Astrocyte of the spinal cord (primary cell): ENCODE results near the gene ZFHX2.
A peak's percentile ranks its signal among the peaks of the same experiment; 100 is the strongest.

Experiments used
- DNase-seq: peaks from one replicate; pipeline ENCODE4 v3.0.0; 2011; ENCODE audit warnings: low read depth, low spot score
- H3K4me3 ChIP-seq: 2 replicates; pipeline ENCODE4 v1.5.1; 2011; ENCODE audit warnings: low read depth, mild to moderate bottlenecking, low read length, moderate library complexity
- in situ Hi-C: cut with HindIII; loops from 2 replicates; pipeline ENCODE4 v1.10.0; 2017; ENCODE audit warnings: low sequenced_read_pairs
- TF ChIP-seq, protein P1 (sequence below): IDR thresholded peaks from 2 replicates; pipeline ENCODE4 v1.5.1; 2012; ENCODE audit warnings: low read depth, mild to moderate bottlenecking, low read length, inconsistent platforms

ZFHX2 gene

DNA sequence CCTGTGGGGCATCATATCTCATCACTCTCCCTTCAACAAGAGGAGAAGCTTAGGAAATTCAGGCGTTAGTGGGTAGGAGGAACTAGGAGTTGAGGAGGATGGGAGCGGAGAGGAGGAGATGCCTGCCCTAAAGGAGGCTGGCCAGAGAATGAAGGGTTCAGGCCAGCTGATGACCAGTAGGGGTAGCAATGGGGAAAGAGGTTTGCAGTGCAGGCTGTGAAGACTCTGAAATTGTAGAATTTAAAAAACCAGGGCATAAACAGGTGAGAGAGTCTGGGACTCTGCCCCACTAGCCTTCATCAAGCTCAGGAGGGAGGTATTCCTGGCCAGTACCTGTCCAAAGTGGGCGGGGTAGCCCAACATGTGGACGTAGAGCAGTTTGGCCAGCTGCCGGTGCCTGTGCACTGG, 15.2 kb upstream of the ZFHX2 start:
- TF ChIP-seq, protein P1, sequence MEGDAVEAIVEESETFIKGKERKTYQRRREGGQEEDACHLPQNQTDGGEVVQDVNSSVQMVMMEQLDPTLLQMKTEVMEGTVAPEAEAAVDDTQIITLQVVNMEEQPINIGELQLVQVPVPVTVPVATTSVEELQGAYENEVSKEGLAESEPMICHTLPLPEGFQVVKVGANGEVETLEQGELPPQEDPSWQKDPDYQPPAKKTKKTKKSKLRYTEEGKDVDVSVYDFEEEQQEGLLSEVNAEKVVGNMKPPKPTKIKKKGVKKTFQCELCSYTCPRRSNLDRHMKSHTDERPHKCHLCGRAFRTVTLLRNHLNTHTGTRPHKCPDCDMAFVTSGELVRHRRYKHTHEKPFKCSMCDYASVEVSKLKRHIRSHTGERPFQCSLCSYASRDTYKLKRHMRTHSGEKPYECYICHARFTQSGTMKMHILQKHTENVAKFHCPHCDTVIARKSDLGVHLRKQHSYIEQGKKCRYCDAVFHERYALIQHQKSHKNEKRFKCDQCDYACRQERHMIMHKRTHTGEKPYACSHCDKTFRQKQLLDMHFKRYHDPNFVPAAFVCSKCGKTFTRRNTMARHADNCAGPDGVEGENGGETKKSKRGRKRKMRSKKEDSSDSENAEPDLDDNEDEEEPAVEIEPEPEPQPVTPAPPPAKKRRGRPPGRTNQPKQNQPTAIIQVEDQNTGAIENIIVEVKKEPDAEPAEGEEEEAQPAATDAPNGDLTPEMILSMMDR, result peak; percentile 38
- in situ Hi-C loops, result no loop called here

DNA sequence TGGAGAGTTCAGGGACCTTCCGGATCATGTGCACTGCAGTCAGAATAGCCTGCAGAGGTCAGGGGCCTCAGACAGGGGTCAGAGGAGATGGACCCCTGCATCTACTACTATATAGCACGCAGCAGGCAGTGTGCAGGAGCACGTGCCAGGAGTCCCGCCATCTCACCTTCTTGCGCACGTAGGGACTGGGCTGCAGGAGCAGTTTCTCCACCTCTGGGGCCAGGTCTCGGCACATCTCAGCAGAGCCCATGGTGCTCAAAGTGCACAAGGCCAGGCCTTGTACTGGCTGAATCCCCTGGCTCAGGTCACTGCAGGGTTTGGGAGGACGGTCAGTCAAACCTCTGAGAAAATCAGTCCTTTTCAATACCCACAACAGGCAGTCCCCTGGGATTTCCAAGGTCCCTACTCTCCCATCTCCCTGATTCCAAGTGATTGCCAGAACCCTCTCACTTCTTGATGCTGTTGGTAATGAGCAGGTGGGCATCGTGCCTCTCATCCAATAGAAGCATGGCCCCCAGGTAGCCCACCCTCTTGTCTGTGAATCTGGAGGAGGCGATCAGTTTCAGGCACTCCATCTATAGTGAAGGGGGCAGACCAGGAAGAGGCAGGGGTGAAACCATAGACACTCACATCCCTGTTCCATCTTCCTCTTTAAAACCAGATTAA, 14.7 kb upstream of the ZFHX2 start:
- in situ Hi-C loops, result no loop called here
- no peak for DNase-seq
- no peak overlapping the region for H3K4me3 ChIP-seq
- TF ChIP-seq, protein P1, result no peak

More for the DNA sequence above, 15.2 kb upstream of the ZFHX2 start:
- peak overlapping the region; percentile 60 for H3K4me3 ChIP-seq
- DNase-seq, result no peak

DNA sequence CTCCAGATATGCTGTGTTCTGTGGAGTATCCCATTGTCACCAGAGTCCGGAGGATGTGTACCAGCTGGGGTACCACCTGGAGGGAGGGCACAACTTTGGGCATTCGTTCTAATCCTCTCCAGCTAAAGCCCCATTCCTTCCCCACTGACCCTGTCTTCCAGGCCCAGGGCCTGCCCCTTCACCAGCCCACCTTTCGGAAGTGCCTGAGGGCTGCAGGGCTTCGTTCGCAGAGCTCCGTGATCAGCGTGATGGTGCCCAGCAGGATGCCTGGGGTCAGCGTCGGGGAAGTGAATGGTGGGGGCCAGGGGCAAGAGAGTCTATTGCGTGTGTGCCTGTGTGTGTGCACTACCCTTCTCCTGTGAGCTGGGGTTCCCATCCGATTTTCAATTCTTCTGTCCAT, 14.1 kb upstream of the ZFHX2 start:
- no peak for DNase-seq
- TF ChIP-seq, protein P1, result no peak
- in situ Hi-C loops, result no loop called here
- no peak overlapping the region for H3K4me3 ChIP-seq

DNA sequence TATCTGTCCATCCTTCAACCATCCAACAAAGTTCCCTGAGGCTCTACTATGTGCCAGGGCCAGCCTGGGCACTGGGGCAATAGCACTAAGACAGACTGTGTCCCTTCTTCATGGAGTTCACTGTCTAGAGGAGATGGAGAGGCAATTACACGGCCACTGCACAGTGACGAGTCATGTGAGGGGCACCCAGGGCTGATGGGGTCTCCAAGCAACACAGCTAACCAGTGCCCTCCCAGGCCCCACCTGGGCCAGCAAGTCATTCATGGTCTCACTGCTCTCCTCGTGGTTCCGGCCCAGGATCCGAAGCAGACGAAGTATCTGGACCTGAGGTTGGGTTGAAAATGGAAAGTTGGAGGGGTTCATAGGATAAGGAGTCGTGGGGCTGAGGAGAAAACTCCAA, 13.3 kb upstream of the ZFHX2 start:
- TF ChIP-seq, protein P1, result no peak
- in situ Hi-C loops, result no loop called here
- no peak overlapping the region for H3K4me3 ChIP-seq
- DNase-seq, result no peak

DNA sequence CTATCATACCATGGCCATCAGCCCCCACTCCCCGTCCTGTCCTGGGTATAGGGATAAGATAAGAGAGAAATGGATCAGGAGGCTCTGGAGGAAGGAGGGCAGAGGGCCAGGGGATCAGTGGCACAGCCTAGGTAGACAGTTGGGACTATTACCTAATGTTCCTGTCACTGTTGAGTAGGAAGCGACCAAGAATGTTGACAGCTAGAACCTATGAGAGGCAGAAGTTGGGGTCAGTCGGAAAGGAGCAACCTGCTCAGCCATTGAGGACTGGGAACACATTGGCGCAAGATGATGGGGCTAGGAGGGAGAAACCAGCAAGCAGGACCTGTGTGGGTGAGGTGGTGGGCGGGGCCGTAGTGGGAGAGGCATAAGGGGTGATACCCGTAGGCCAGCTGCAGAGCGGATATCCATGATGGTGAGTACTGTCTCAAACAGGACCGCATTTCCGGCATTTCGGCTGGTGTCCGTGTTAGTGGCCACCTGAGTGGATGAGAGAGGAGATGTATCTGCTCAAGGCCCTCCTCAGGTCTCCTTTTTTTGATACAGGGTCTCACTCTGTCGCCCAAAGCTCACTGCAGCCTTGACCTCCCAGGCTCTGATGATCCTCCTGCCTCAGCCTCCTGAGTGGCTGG, 12.7 kb upstream of the ZFHX2 start:
- in situ Hi-C loops, result no loop called here
- no peak for DNase-seq
- TF ChIP-seq, protein P1, result no peak
- H3K4me3 ChIP-seq, result no peak overlapping the region

DNA sequence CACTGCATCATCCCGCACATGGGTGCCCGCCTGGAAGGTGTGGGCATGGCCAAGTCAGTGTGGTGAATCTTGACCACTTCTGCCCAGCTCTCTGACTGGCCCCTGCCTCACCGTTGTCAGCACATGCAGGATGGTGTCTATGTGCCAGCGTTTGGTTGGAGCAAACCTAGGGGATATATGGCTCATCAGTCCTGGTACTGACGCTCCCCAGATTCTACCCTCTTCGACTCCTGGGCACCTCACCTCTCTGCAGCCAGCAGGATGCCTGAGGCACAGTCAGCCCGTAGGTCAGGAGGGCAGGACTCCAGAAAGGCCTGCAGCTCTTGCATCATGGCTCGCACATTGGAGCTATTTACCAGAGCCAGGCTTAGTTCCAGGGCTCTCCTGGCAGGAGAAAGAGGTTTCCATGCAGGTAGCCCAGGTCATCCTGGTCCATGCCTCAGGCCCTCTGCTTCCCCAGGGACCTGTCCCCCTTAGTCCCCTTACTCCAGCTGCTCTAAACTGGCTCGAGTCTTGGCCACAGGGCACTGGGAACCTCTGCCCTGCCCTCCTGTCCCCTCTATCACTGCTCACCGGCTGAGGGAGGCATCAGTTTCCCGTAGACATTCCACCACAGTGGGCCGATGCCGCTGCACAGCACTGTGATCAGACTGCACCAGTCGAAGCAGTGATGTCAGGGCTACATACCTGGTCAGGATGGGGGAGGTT, 12.1 kb upstream of the ZFHX2 start:
- no peak for DNase-seq
- H3K4me3 ChIP-seq, result no peak overlapping the region
- TF ChIP-seq, protein P1, result no peak
- in situ Hi-C loops, result no loop called here
